ENCODE measurements around the gene SLC23A3.

- TF ChIP-seq SUZ12 (IDR thresholded peaks at IDR 0.05) (no peak), ELF4 (IDR thresholded peaks at IDR 0.05) (no peak), TARDBP (IDR thresholded peaks at IDR 0.05) (no peak), CTBP1 (IDR thresholded peaks at IDR 0.05; ENCODE audit: borderline replicate concordance) (no peak), SP1 (IDR thresholded peaks at IDR 0.05) (no peak), ZNF384 (IDR thresholded peaks at IDR 0.05) (no peak), L3MBTL2 (conservative IDR thresholded peaks at IDR 0.05) (no peak), FOXK2 (IDR thresholded peaks at IDR 0.05) (no peak), FOXA1 (IDR thresholded peaks at IDR 0.05) (no peak)
These were observed 47.4 kb downstream of the SLC23A3 start for GRCh38 chr2:219122202-219122980.

All from HEK293T (cell line).